Lower lobe of right lung (tissue), 2 donors: ENCODE data around the gene COL20A1. TPM values are rescaled to one million over a fixed set of nuclear protein-coding genes. Genes with fewer than 3 reads are reported as not detected.

Experiments used
- ATAC-seq, 2 donors: fragments of 200-7000 bp; cut with Tn5 transposase; one replicate each; pipeline ENCODE4 v1.9.1; 2020 to 2022; ENCODE audit warnings: mild to moderate bottlenecking in 2 of 2, moderate library complexity in 2 of 2
- DNase-seq: peaks from one replicate; pipeline ENCODE4 v3.0.0-alpha.2; 2020
- H3K27ac ChIP-seq: fragments of 200-600 bp; one replicate; pipeline ENCODE4 v1.8.0; 2022
- H3K27me3 ChIP-seq: fragments of 200-600 bp; one replicate; pipeline ENCODE4 v1.8.0; 2022; ENCODE audit warnings: low read depth
- H3K36me3 ChIP-seq: fragments of 200-600 bp; one replicate; pipeline ENCODE4 v1.8.0; 2022; ENCODE audit warnings: mild to moderate bottlenecking
- H3K4me1 ChIP-seq: fragments of 200-600 bp; one replicate; pipeline ENCODE4 v1.8.0; 2022
- H3K4me3 ChIP-seq: fragments of 200-600 bp; one replicate; pipeline ENCODE4 v1.8.0; 2022; ENCODE audit warnings: mild to moderate bottlenecking
- H3K9me3 ChIP-seq: fragments of 200-600 bp; one replicate; pipeline ENCODE4 v1.8.0; 2022
- CTCF ChIP-seq: fragments of 200-600 bp; IDR thresholded peaks from one replicate; pipeline ENCODE4 v1.8.0; 2022; ENCODE audit warnings: antibody characterized with exemption, mild to moderate bottlenecking
- intact Hi-C: fragments of 100-400 bp; cut with DNase I; formaldehyde crosslinking; loops from one replicate; pipeline ENCODE4 v1.11.0; 2022
- total RNA-seq: library from RNA; stranded (reverse); fragmentation: NEBNext Ultra II Directional; extraction: Animal tissue kit (Norgen Biotek cat#: 25700); gene quantifications from one replicate; pipeline ENCODE4 v1.2.1, GENCODE V29; 2021
- donor health status: DM: no; HTN: yes; CAD: no; lungs with severe emphysema.

COL20A1 gene
- total RNA-seq, 1 donor from 2014 or later, result not detected

DNA sequence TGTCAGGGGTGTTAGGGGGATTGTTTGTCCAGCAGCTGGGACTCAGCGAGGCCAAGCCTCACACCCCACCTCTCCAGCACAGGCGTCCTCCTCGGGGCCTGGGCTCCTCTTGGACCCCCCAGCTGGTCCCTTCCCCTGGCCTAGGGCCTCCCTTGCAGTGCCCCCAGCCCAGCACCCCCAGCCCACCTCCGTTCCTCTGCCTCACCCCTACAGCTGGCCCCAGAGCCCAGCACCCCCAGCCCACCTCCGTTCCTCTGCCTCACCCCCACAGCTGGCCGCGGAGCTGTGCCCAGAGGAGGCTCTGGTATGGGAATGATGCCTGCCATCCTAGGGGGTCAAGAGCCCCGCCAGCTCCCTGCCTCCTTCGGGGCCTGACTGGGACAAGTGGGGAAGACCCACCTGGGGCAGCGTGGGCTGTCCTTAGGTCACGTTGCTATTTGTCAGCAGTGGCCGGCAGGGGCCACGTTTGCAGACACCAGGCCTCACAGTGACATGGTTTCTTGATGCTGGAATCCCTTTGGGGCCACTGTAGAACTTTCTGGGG, 7.9 kb upstream of the COL20A1 start:
- peaks cover 93% of the 10 kb centered on the region for H3K36me3 ChIP-seq
- TF ChIP-seq CTCF, result no peak
- intact Hi-C loops, result no loop called here
- H3K9me3 ChIP-seq, result no peaks in the 10 kb centered on the region
- no peak for DNase-seq
- no peak overlapping the region for H3K27ac ChIP-seq
- H3K4me1 ChIP-seq, result no peaks in the 10 kb centered on the region
- ATAC-seq, result no peak
- no peak overlapping the region for H3K4me3 ChIP-seq
- H3K27me3 ChIP-seq, result no peaks in the 10 kb centered on the region

- H3K9me3 ChIP-seq, result no peaks in the 10 kb centered on the region
- no peaks in the 10 kb centered on the region for H3K4me1 ChIP-seq
- no peak for ATAC-seq
- no peaks in the 10 kb centered on the region for H3K27me3 ChIP-seq
- intact Hi-C loops, result no loop called here
- H3K36me3 ChIP-seq, result peaks cover 85% of the 10 kb centered on the region
- no peak overlapping the region for H3K4me3 ChIP-seq
- DNase-seq, result no peak
- TF ChIP-seq CTCF, result no peak
- no peak overlapping the region for H3K27ac ChIP-seq
Observed at GRCh38 chr20:63285636-63286615, 7.1 kb upstream of the COL20A1 start.

GRCh38 chr20:63286781-63287696, 5.9 kb upstream of the COL20A1 start:
- Histone ChIP-seq H3K4me3 (no peak overlapping the region), H3K27me3 (no peaks in the 10 kb centered on the region), H3K9me3 (no peaks in the 10 kb centered on the region), H3K36me3 (peaks cover 73% of the 10 kb centered on the region), H3K4me1 (no peaks in the 10 kb centered on the region), H3K27ac (no peak overlapping the region)
- DNase-seq, result no peak
- no peak for ATAC-seq
- intact Hi-C loops, result no loop called here
- TF ChIP-seq CTCF, result no peak

GRCh38 chr20:63287697-63288580, 5.0 kb upstream of the COL20A1 start:
- Histone ChIP-seq H3K27ac (no peak overlapping the region), H3K4me1 (no peaks in the 10 kb centered on the region), H3K4me3 (no peak overlapping the region), H3K27me3 (no peaks in the 10 kb centered on the region), H3K36me3 (peaks cover 64% of the 10 kb centered on the region), H3K9me3 (no peaks in the 10 kb centered on the region)
- intact Hi-C loops, result no loop called here
- no peak for TF ChIP-seq CTCF
- ATAC-seq (no peak), DNase-seq (no peak)
